Transverse colon (tissue), 4 donors: Measurements from ENCODE around the gene LDHAL6B.

ENCODE experiments used
- EP300 ChIP-seq: sonication (generic); formaldehyde crosslinking; IDR thresholded peaks from one replicate; pipeline ENCODE4 v1.6.1; 2017; ENCODE audit warnings: antibody characterized with exemption, low read depth
- POLR2A ChIP-seq: fragments of 450-650 bp; IDR thresholded peaks from one replicate; pipeline ENCODE4 v1.6.1; 2016; ENCODE audit warnings: antibody characterized with exemption, mild to moderate bottlenecking, moderate library complexity
- POLR2AphosphoS5 ChIP-seq, 3 donors: sonication (generic); formaldehyde crosslinking; IDR thresholded peaks; one replicate each; pipeline ENCODE4 v1.6.1; 2016; ENCODE audit warnings: antibody characterized with exemption in 3 of 3
- TF ChIP-seq, protein P1 (sequence below), 5 experiments: fragments of 200-600 bp in 3 of 5; fragments of 450-650 bp in 2 of 5; sonication (generic) in 3 of 5; IDR thresholded peaks; 1 replicate in 2 of 5; 2 replicates in 3 of 5; pipeline ENCODE4 v1.5.1; 2016 to 2017; ENCODE audit warnings: antibody characterized with exemption in 5 of 5, inconsistent platforms in 3 of 5, mild to moderate bottlenecking in 2 of 5, moderate library complexity in 1 of 5

- TF ChIP-seq POLR2AphosphoS5 (IDR thresholded peaks at IDR 0.05) (no peak), POLR2A (no peak), EP300 (no peak)
- TF ChIP-seq, protein P1, sequence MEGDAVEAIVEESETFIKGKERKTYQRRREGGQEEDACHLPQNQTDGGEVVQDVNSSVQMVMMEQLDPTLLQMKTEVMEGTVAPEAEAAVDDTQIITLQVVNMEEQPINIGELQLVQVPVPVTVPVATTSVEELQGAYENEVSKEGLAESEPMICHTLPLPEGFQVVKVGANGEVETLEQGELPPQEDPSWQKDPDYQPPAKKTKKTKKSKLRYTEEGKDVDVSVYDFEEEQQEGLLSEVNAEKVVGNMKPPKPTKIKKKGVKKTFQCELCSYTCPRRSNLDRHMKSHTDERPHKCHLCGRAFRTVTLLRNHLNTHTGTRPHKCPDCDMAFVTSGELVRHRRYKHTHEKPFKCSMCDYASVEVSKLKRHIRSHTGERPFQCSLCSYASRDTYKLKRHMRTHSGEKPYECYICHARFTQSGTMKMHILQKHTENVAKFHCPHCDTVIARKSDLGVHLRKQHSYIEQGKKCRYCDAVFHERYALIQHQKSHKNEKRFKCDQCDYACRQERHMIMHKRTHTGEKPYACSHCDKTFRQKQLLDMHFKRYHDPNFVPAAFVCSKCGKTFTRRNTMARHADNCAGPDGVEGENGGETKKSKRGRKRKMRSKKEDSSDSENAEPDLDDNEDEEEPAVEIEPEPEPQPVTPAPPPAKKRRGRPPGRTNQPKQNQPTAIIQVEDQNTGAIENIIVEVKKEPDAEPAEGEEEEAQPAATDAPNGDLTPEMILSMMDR (IDR thresholded peaks at IDR 0.05) = no peak
These were observed 44.6 kb downstream of the LDHAL6B start for GRCh38 chr15:59251001-59251845.
